Activated naive CD4-positive, alpha-beta T cell treated with anti-CD3 and anti-CD28 coated beads, Interleukin-2, amount 50 U/mL, for 24 hours (primary cell): Measurements from ENCODE around the gene HMGN1.
"Not testable (repeated sequence)": the region's sequence is repeated elsewhere in the genome, so short reads cannot be mapped to it uniquely, and the experiment has no call there.

Source experiments
- H3K27ac Mint-ChIP-seq: one replicate; pipeline ENCODE4 v1.8.0; 2021; ENCODE audit warnings: mild to moderate bottlenecking, mixed read lengths
- H3K27me3 Mint-ChIP-seq: one replicate; pipeline ENCODE4 v1.8.0; 2021; ENCODE audit warnings: mixed read lengths
- H3K36me3 Mint-ChIP-seq: one replicate; pipeline ENCODE4 v1.8.0; 2021; ENCODE audit warnings: mixed read lengths
- H3K4me1 Mint-ChIP-seq: one replicate; pipeline ENCODE4 v1.8.0; 2021; ENCODE audit warnings: mixed read lengths
- H3K4me3 Mint-ChIP-seq: one replicate; pipeline ENCODE4 v1.8.0; 2021; ENCODE audit warnings: mild to moderate bottlenecking, mixed read lengths
- H3K9me3 Mint-ChIP-seq: one replicate; pipeline ENCODE4 v1.8.0; 2021; ENCODE audit warnings: mixed read lengths

Gene HMGN1

GRCh38 chr21:39379986-39380891 lies 31.4 kb upstream of the HMGN1 start:
- Mint-ChIP-seq H3K27me3 (no peaks in the 10 kb centered on the region), H3K4me1 (peaks cover 20% of the 10 kb centered on the region), H3K9me3 (no peaks in the 10 kb centered on the region), H3K36me3 (no peaks in the 10 kb centered on the region), H3K27ac (peak overlapping the region; percentile 86), H3K4me3 (peak overlapping the region; percentile 92)

GRCh38 chr21:39377444-39378050 lies 28.7 kb upstream of the HMGN1 start:
- no peaks in the 10 kb centered on the region for H3K9me3 Mint-ChIP-seq
- peaks cover 13% of the 10 kb centered on the region for H3K4me1 Mint-ChIP-seq
- H3K36me3 Mint-ChIP-seq, result no peaks in the 10 kb centered on the region
- H3K4me3 Mint-ChIP-seq, result no peak overlapping the region
- no peak overlapping the region for H3K27ac Mint-ChIP-seq
- no peaks in the 10 kb centered on the region for H3K27me3 Mint-ChIP-seq

GRCh38 chr21:39375446-39375845 lies 26.6 kb upstream of the HMGN1 start:
- no peak overlapping the region for H3K4me3 Mint-ChIP-seq
- no peak overlapping the region for H3K27ac Mint-ChIP-seq
- no peaks in the 10 kb centered on the region for H3K27me3 Mint-ChIP-seq
- no peaks in the 10 kb centered on the region for H3K36me3 Mint-ChIP-seq
- H3K9me3 Mint-ChIP-seq, result no peaks in the 10 kb centered on the region
- no peaks in the 10 kb centered on the region for H3K4me1 Mint-ChIP-seq

GRCh38 chr21:39374046-39374445 lies 25.2 kb upstream of the HMGN1 start:
- no peaks in the 10 kb centered on the region for H3K9me3 Mint-ChIP-seq
- H3K4me1 Mint-ChIP-seq, result no peaks in the 10 kb centered on the region
- H3K27ac Mint-ChIP-seq, result no peak overlapping the region
- no peaks in the 10 kb centered on the region for H3K36me3 Mint-ChIP-seq
- no peaks in the 10 kb centered on the region for H3K27me3 Mint-ChIP-seq
- no peak overlapping the region for H3K4me3 Mint-ChIP-seq

DNA sequence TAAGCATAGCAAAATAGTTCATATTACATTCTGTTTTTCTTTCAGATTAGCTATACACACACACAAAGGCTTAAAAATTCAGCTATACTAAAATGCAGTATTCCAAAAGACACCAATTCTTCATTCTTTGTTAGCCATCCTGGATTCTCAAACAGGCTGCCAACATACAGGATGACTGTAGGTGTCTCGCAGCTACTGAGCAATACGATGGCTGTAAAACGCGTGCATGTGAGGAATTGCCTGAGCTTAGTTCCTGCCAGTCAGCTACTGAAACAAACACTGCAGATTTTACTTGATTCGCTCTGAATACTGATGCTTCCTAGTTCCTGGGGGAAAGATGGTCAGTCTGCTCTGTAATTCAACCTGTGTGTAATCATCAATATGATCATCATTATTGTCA lies 24.7 kb upstream of the HMGN1 start:
- H3K36me3 Mint-ChIP-seq, result no peaks in the 10 kb centered on the region
- no peaks in the 10 kb centered on the region for H3K9me3 Mint-ChIP-seq
- H3K27me3 Mint-ChIP-seq, result no peaks in the 10 kb centered on the region
- H3K4me3 Mint-ChIP-seq, result no peak overlapping the region
- H3K4me1 Mint-ChIP-seq, result no peaks in the 10 kb centered on the region
- H3K27ac Mint-ChIP-seq, result no peak overlapping the region

DNA sequence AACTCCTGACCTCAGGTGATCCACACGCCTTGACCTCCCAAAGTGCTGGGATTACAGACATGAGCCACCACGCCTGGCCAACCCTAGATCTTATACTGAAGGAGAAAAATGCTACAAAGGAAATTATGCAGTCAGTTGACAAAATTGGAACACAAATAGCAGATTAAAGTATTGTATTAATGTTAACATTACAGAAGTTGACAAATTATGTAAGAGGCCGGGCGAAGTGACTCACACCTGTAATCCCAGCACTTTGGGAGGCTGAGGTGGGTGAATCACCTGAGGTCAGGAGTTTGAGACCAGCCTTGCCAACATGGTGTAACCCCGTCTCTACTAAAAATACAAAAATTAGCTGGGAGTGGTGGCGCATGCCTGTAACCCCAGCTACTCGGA lies 21.0 kb upstream of the HMGN1 start:
- H3K36me3 Mint-ChIP-seq, H3K4me3 Mint-ChIP-seq, H3K27ac Mint-ChIP-seq, H3K4me1 Mint-ChIP-seq, H3K27me3 Mint-ChIP-seq, H3K9me3 Mint-ChIP-seq: not testable (repeated sequence)

DNA sequence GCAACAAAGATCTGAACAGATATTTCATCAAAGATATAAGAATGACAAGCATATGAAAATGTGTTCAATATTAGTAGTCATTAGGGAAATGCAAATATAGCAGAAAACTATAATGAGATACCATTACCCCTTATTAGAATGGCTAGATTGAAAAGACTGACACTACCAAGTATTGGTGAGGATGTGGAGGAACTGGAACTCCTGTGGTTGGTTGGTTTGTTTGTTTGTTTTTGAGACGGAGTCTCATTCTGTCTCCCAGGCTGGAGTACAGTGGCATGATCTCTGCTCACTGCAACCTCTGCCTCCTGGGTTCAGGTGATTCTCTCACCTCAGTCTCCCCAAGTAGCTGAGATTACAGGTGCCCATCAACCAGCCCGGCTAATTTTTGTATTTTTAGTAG lies 18.9 kb upstream of the HMGN1 start:
- H3K36me3 Mint-ChIP-seq, result no peaks in the 10 kb centered on the region
- no peaks in the 10 kb centered on the region for H3K9me3 Mint-ChIP-seq
- no peaks in the 10 kb centered on the region for H3K27me3 Mint-ChIP-seq
- no peak overlapping the region for H3K4me3 Mint-ChIP-seq
- H3K27ac Mint-ChIP-seq, result no peak overlapping the region
- no peaks in the 10 kb centered on the region for H3K4me1 Mint-ChIP-seq

GRCh38 chr21:39366563-39366962 lies 17.7 kb upstream of the HMGN1 start:
- no peaks in the 10 kb centered on the region for H3K36me3 Mint-ChIP-seq
- H3K4me3 Mint-ChIP-seq, result no peak overlapping the region
- H3K4me1 Mint-ChIP-seq, result no peaks in the 10 kb centered on the region
- no peak overlapping the region for H3K27ac Mint-ChIP-seq
- H3K9me3 Mint-ChIP-seq, result no peaks in the 10 kb centered on the region
- no peaks in the 10 kb centered on the region for H3K27me3 Mint-ChIP-seq

GRCh38 chr21:39364949-39365348 lies 16.1 kb upstream of the HMGN1 start:
- no peaks in the 10 kb centered on the region for H3K9me3 Mint-ChIP-seq
- H3K4me3 Mint-ChIP-seq, result no peak overlapping the region
- no peaks in the 10 kb centered on the region for H3K4me1 Mint-ChIP-seq
- H3K27ac Mint-ChIP-seq, result no peak overlapping the region
- no peaks in the 10 kb centered on the region for H3K36me3 Mint-ChIP-seq
- no peaks in the 10 kb centered on the region for H3K27me3 Mint-ChIP-seq

DNA sequence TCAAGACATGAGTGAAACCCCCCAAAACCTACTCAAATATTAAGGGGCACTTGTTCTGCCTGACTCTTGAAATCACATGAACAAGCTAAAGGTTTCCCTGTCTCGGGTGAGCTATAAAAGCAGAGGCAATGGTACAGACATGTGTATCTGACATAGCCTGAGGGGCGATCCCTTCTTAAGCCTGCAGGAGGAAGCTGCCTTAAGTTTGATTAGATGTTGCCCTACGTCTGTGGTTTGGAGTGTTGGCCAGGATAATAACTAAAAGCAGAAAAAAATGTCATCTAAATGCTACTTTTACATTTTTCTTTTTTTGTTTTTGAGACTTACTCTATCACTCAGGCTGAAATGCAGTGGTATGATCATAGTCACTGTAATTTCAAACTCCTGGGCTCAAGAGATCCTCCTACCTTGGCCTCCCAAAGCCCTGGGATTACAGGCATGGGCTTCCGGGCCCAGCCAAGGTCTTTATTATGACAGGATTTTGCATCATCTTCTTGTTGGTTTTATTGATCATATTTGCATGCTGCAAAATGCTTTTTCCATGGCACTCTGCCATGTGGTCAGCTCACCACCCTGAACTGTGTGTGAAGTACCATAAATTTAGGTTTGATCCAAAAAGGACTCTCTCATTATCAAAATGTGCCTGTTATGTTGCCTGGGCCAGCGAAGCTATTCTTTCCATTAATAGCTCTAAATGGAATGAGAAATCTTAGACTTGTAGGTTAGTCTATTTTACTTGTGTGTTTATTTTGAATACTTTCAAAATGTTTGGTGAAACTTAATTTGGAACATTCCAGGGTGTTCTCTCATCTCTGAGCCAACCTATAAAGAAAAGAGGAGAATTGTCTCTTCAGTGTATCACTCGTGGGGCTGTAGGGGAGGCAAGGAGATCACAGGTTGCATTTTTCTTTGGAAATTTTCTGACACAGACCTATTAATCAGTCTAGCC lies 15.0 kb upstream of the HMGN1 start:
- Mint-ChIP-seq H3K4me1 (no peaks in the 10 kb centered on the region), H3K4me3 (no peak overlapping the region), H3K27me3 (no peaks in the 10 kb centered on the region), H3K36me3 (no peaks in the 10 kb centered on the region), H3K9me3 (no peaks in the 10 kb centered on the region), H3K27ac (no peak overlapping the region)

DNA sequence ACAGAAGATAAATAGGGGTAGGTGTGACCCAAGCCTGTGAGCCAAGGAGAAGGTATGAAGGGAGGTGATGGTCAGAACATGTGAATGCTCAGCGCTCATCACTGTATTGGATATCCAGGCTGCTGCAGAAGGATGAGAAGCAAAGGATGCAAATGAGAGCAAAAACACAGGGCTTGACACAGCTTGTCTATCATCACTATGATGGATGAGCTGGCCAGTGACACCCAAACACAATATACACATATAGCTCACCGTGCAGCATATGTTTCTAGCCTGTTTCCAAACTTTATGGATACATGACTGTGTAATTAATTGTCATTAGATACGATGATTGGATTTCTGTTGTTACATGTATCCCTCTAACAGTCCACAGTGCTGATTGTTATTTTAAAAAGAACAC lies 13.8 kb upstream of the HMGN1 start:
- no peaks in the 10 kb centered on the region for H3K9me3 Mint-ChIP-seq
- H3K27ac Mint-ChIP-seq, result no peak overlapping the region
- no peaks in the 10 kb centered on the region for H3K27me3 Mint-ChIP-seq
- no peaks in the 10 kb centered on the region for H3K4me1 Mint-ChIP-seq
- H3K4me3 Mint-ChIP-seq, result no peak overlapping the region
- H3K36me3 Mint-ChIP-seq, result no peaks in the 10 kb centered on the region

DNA sequence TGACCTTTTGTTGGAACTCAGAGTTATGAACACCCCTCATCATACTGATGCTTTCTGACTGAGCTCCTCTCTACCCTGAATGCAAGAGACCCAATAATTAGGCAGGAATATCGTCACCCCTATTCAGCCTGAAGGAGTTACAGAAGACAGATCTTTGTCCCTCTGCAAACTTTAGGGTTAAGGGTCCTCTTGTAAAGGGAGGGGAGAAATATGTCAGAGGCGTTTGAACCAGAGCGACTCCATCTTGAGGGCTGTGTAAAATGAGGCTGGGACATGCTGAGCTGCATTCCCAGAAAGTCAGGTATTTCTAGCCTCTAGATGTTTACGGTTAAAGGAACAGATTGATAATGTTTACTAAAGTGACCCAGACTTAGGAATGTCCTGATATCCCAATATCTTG lies 10.5 kb upstream of the HMGN1 start:
- no peak overlapping the region for H3K4me3 Mint-ChIP-seq
- no peak overlapping the region for H3K27ac Mint-ChIP-seq
- peaks cover 1% of the 10 kb centered on the region for H3K27me3 Mint-ChIP-seq
- H3K9me3 Mint-ChIP-seq, result no peaks in the 10 kb centered on the region
- no peaks in the 10 kb centered on the region for H3K36me3 Mint-ChIP-seq
- no peaks in the 10 kb centered on the region for H3K4me1 Mint-ChIP-seq

GRCh38 chr21:39353295-39353694 lies 4.4 kb upstream of the HMGN1 start:
- Mint-ChIP-seq H3K9me3 (no peaks in the 10 kb centered on the region), H3K4me3 (no peak overlapping the region), H3K27ac (no peak overlapping the region), H3K4me1 (peaks cover 9% of the 10 kb centered on the region), H3K27me3 (peaks cover 1% of the 10 kb centered on the region), H3K36me3 (no peaks in the 10 kb centered on the region)

GRCh38 chr21:39350094-39351005 lies 1.5 kb upstream of the HMGN1 start:
- peaks cover 32% of the 10 kb centered on the region for H3K4me1 Mint-ChIP-seq
- H3K27me3 Mint-ChIP-seq, result no peaks in the 10 kb centered on the region
- peak overlapping the region; percentile 97 for H3K4me3 Mint-ChIP-seq
- peak overlapping the region; percentile 98 for H3K27ac Mint-ChIP-seq
- no peaks in the 10 kb centered on the region for H3K9me3 Mint-ChIP-seq
- peaks cover 18% of the 10 kb centered on the region for H3K36me3 Mint-ChIP-seq
